Stimulated activated CD4-positive, alpha-beta T cell treated with anti-CD3 and anti-CD28 coated beads, Interleukin-2, amount 100 ng/mL, for 24 hours (primary cell): ENCODE results near the gene C19orf67.

Experiments
- DNase-seq, 2 donors: peaks; one replicate each; pipeline ENCODE4 v3.0.0-alpha.2; 2020

C19orf67 gene

GRCh38 chr19:14107581-14108461 lies 22.2 kb upstream of the C19orf67 start:
- DNase-seq = no peak

- DNase-seq = no peak
Observed at GRCh38 chr19:14106840-14107239, 21.3 kb upstream of the C19orf67 start.

- DNase-seq = no peak
Observed at GRCh38 chr19:14105680-14106079, 20.1 kb upstream of the C19orf67 start.

- DNase-seq = no peak
Observed at GRCh38 chr19:14103310-14103709, 17.7 kb upstream of the C19orf67 start.

- DNase-seq = no peak
Observed at GRCh38 chr19:14102756-14103155, 17.2 kb upstream of the C19orf67 start.

GRCh38 chr19:14102102-14102696 lies 16.6 kb upstream of the C19orf67 start:
- no peak for DNase-seq

- DNase-seq = no peak
Observed at GRCh38 chr19:14101003-14101545, 15.5 kb upstream of the C19orf67 start.

GRCh38 chr19:14097532-14098151 lies 12.1 kb upstream of the C19orf67 start:
- no peak for DNase-seq

- DNase-seq = no peak
Observed at GRCh38 chr19:14096272-14096992, 10.8 kb upstream of the C19orf67 start.

GRCh38 chr19:14094854-14095253 lies 9.3 kb upstream of the C19orf67 start:
- no peak for DNase-seq

GRCh38 chr19:14093117-14093823 lies 7.7 kb upstream of the C19orf67 start:
- DNase-seq = no peak

GRCh38 chr19:14091813-14092462 lies 6.4 kb upstream of the C19orf67 start:
- peak in 1 of 2 donors; percentile 54 for DNase-seq

- peak; percentile 74 to 82 for DNase-seq
Observed at GRCh38 chr19:14091081-14091812, 5.7 kb upstream of the C19orf67 start.

GRCh38 chr19:14090509-14091080 lies 5.0 kb upstream of the C19orf67 start, which contains the start of gene SAMD1:
Gene SAMD1 (minus strand): TSS chr19:14090751.
- peak; percentile 82 to 86 for DNase-seq

- peak; percentile 55 to 62 for DNase-seq
Observed at GRCh38 chr19:14089662-14090508, 4.3 kb upstream of the C19orf67 start.

GRCh38 chr19:14089412-14089661 lies 3.8 kb upstream of the C19orf67 start:
- peak in 1 of 2 donors; percentile 31 for DNase-seq

- DNase-seq = no peak
Observed at GRCh38 chr19:14088634-14089411, 3.2 kb upstream of the C19orf67 start.

- DNase-seq = no peak
Observed at GRCh38 chr19:14086098-14086497, 515 bp upstream of the C19orf67 start.

- DNase-seq = no peak
Observed at GRCh38 chr19:14082675-14082960, 3.0 kb downstream of the C19orf67 start.
